Fibroblast of gingiva (primary cell): Measurements from ENCODE around the gene CACNA1I.
"Not testable (repeated sequence)": the region's sequence is repeated elsewhere in the genome, so short reads cannot be mapped to it uniquely, and the experiment has no call there.

Experiments
- DNase-seq: peaks from one replicate; pipeline ENCODE4 v3.0.0-alpha.2; 2011; ENCODE audit warnings: low read depth

CACNA1I gene

DNA sequence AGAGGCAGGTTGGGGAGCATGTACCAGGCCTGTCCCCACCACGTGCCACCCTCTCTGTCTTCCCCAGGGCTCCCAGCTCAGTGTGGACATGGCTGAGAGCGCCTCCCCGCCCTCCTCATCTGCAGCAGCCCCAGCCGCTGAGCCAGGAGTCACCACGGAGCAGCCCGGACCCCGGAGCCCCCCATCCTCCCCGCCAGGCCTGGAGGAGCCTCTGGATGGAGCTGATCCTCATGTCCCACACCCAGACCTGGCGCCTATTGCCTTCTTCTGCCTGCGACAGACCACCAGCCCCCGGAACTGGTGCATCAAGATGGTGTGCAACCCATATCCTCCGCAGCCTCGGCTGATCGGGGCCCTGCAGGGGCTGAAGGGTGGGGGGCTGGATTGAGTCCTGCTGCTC lies at the start of gene CACNA1I:
CACNA1I (plus strand) TSS at position 89 of the 400 bp plus-strand sequence; CDS start at position 89, 0 bp downstream.
- no peak for DNase-seq

DNA sequence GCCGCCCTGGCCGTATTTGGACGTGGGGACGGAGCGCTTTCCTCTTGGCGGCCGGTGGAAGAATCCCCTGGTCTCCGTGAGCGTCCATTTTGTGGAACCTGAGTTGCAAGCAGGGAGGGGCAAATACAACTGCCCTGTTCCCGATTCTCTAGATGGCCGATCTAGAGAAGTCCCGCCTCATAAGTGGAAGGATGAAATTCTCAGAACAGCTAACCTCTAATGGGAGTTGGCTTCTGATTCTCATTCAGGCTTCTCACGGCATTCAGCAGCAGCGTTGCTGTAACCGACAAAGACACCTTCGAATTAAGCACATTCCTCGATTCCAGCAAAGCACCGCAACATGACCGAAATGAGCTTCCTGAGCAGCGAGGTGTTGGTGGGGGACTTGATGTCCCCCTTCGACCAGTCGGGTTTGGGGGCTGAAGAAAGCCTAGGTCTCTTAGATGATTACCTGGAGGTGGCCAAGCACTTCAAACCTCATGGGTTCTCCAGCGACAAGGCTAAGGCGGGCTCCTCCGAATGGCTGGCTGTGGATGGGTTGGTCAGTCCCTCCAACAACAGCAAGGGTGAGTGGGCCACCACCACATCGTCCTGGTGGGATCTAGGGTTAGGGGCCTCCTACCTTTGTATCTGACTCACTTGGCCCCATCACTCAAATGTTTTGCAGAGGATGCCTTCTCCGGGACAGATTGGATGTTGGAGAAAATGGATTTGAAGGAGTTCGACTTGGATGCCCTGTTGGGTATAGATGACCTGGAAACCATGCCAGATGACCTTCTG lies 49.3 kb upstream of the CACNA1I start:
- DNase-seq: peak; percentile 85

DNA sequence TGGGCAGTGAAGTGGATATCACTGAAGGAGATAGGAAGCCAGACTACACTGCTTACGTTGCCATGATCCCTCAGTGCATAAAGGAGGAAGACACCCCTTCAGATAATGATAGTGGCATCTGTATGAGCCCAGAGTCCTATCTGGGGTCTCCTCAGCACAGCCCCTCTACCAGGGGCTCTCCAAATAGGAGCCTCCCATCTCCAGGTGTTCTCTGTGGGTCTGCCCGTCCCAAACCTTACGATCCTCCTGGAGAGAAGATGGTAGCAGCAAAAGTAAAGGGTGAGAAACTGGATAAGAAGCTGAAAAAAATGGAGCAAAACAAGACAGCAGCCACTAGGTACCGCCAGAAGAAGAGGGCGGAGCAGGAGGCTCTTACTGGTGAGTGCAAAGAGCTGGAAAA lies 48.5 kb upstream of the CACNA1I start:
- not testable (repeated sequence) for DNase-seq

DNA sequence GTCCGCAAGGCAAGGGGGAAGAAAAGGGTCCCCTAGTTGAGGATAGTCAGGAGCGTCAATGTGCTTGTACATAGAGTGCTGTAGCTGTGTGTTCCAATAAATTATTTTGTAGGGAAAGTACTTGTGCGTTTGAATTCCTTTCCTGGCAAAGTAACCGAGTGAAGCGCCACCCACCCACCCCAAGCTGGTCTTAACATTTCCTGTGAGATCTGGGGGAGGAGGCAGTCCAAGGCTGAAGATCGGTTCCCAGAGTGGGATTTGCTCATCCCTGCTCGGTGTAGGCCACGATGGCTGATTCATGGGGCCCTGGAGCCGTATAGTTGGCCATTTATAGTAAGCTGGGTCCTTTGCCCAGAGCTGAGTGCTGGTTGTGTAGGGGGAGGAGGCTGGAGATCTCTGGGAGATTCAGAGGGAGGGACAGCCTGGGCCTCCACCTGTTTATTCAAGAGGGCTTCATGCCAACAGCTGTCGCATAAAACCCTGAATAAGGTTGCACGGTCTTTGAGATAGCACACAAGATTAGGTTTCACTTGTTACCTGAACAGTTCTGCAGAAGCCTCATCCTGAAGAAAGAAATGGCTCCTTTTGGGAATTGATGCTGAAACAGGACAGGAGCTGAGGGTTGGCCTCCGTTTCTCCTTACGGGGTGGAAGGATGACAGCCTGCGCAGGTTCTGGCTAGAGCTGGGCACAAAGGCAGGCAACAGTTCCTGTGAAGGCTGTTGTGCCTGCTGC lies 47.8 kb upstream of the CACNA1I start:
- peak; percentile 58 for DNase-seq

DNA sequence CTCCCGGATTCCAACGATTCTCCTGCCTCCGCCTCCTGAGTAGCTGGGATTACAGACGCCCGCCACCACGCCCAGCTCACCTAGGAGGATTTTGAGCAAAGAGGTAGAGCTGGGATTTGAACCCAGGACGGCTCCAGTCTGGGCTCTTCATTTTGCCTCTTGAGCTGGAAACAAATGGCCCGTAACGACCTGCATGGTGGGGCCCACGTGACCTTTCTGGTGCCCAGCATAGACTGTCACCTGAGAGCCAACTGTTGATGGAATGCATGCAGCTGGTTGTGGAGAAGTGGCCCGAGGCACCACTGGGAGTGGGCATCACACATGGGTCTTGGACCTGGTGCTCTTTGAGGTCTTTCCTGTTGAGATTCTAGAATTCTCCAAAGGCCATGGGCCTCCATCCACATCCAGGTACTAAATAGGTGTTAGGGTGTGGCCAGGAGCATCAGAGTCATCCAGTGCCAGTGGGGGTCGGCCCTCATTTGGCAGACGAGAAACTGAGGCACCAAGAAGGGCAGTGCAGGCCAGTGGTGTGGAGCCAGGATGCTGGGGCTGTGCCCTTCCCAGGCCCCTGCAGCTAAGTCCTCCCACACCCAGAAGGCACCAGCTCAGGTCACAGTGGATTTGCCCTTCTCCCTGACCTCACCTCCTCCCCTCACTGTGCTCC lies 46.3 kb upstream of the CACNA1I start:
- no peak for DNase-seq

DNA sequence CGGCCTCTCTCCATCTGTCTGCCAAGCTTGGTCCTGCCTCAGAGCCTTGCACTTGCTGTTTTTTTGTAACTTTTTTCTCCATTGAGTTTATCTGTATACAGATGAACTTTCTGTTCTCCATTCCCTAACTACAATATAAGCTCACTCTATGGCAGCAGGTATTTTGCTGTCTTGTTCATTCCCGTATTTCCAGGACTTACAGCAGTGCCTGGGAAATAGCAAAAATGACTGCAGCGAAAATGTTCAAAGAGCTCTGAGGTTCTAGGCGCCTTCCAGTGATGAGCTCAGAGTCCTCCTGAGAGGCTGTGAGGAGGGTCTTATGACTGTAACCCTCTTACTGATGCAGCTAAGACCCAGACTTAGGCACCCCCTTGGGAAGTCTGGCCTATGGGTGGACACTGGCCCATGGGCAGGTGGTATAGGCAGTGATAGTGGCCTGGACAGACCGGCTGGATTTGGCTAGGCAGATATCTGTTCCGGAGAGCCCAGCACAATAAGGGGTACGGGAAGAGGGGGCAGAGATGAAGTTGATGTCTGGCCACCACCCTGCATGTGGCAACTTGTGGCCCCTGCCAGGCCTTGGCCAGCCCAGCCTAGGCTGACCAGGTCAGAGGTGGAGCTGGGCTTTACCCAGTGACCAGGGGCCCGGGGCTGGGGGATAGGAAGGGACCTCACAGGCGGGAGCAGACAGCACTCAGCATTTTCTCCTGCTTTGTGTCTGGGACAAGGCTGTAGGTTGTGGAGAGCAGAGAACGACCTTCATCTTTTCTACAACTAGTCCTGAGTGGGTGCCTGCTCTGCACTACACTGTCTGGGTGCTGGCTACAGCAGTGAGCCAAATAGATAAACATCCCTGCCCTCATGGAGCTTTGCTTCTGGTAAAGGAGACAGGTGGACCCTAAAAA lies 45.5 kb upstream of the CACNA1I start:
- no peak for DNase-seq

DNA sequence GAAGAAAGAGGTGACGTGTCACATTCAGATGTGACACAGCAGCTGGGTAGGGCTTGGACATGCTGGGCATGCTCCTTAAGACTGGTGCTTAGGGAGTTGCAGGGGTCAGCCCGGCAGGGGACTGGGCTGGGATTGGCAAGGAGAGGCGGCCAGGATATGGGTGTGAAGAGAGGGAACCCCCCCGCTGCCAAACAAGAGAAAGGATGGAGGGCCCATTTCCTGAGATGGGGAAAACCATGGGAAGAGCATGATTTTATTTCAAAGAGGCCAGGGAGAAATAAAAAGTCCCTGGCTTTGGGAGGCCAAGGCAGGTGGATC lies 44.9 kb upstream of the CACNA1I start:
- no peak for DNase-seq

DNA sequence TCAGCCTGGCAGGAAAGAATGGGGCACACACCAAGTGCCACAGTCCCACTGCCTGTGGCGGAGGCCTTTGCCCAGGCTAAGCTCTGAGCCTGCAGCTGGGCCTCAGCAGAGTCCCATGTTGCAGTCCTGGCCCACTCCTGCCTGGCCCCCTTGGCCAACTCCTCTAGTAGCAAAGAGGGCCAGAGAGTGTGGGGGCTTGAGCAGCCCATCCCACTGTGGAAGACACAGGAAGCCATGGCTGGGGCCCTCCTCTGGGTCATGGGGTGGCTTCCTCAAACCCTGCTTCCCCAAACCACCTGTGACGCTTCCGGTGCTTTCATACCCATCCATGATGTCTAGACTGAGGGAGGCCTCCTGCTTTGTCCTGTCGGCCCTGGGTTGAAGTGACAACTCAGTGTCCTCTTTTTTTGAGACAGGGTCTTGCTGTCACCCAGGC lies 43.8 kb upstream of the CACNA1I start:
- no peak for DNase-seq

DNA sequence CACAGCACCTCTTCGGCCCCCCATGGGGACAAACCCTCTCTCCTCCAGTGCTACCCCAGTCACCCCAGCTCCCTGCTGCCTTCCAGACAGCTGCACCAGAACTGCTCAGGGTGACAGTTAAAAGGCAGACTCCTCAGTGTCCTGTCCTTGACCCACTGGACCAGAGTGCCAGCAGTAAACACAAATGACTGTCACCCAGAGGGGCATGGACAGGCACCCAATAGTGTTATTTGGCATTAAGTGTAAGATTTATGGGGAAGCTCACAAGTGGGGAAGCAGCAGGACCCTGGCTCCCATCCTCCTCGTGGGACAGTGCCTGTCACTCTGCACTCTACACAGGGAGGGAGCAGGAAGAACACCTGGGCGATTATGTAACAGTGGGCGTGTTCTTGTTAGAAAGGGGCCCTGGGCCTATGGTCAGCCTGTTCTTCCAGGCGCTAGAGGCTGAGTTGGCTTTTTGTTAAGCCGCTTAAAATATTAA lies 43.0 kb upstream of the CACNA1I start:
- no peak for DNase-seq

DNA sequence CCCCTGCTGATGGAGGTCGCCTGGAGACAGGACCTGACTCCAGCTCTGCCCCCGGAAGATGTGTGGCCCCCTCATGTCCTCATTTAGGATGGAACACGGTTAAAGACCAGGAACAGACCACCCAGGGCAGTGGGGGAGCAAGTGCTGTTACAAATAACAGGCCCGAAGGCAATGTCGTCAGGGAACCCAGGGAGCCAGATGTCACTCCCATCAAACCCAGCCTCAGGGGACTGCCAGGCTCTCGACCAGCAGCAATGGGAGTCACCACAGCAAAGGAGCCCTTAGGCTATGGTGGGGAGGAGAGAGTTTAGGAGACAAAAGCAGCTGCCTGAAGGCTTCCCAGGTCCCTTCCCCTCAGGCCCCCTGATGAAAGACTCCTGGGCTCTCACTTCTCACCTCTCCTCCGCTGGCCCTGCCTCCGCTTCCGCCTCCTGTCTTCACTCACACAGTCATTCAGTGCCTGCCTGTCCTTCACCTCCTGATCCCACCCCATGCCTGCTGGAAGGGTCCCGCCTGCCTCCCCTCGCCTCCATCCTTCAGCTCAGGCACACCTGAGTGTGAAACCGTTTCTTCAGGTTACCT lies 42.4 kb upstream of the CACNA1I start:
- no peak for DNase-seq

DNA sequence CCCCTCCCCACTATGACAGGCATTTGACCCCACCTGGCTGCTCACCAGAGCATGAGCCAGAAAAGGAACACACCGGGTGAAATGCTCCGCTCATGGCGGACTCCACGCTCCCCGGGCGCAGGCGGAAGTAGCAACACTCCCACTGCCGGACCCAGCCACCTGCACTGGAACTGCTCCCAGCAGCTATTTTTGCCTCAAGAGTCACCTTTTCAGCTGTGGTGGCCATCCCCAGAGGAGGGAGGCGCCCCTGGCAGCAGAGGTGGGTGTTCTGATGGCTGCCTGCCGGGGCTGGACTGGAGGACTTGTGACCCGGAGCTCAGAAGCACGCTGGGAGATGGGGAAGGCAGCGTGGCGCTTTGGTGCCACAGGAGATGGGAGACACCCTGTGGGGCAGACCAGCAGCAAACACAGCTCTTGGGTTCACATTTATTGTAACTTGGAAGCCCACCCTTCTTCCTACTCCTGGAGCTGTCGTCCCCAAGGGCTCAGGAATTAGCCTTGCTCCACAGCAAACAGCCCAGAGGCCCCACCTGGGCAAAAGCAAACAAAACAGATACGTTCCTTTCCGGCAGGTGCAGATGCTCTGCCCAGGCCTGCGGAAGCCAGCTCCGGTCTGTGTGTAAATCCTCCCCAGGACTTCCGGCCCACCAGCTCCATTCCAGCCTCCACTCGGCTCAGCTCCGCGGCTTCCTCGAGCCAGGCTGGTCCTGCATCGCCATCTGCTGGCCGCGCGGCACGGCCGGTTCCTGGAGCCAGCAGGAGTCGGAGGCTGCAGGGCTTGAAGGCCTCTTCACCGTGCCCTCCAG lies 41.7 kb upstream of the CACNA1I start:
- peak; percentile 90 for DNase-seq

DNA sequence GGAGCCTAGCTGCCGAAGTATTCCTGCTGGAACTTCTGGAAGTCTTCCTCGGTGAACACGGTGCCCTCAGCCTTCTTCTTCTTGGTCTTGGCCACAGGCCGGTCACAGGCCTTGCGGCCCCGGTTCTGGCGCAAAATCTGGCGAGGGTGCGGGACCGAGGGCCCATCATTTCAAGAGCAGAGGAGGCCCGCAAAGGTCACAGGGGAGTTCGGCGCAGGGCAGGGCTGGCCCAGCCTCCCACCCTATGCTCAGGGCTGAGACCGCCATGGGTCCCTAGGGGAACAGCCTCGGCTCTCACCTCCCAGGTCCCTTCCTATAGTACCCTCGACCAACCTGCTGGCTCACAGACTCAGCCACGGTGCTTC lies 41.1 kb upstream of the CACNA1I start:
- DNase-seq: no peak

DNA sequence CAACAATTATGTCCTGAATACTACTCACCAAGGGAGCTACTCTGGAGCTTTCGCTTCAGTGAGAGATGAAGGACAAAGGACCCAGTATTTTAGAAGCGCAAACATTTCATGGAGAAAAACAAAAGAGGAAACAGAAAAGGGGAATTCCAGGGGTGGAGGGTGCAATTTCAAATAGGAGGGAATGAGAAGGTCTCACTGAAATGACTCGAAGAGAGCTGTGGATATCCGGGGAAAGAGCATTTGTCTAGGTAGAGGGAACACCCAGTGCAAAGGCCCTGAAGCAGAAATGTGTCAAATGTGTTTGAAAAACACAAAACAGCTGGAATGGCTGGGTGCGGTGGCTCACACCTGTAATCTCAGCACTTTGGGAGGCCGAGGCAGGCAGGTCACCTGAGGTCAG lies 40.4 kb upstream of the CACNA1I start:
- DNase-seq: no peak

DNA sequence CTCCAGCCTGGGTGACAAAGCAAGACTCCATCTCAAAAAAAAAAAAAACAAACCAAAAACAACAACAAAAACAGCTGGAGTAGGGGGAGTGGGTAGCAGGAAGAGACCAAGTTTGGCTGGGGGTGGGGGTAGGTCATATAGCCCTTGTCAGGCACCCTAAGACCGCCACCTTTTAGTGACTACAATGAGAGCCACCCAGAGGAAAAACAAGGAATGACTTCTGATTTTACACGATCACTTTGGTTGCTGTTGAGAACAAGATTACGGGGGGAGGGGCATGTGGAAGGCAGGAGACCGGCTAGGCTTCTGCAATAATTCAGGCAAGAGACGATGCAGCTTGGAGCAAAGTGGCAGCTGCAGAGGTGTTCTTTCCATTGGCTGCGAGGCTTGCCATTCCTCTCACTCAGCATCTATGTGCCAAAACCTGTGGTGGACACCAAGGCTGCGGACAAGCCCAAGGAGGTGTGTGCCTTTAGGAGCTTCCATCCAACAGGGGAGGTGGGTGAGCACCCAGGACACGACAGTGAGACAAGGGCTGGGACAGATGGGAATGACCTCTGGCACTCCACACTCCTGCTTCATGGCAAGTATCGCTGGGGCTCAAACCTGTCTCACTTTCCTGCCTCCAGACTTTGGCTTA lies 39.7 kb upstream of the CACNA1I start:
- DNase-seq: peak; percentile 38

DNA sequence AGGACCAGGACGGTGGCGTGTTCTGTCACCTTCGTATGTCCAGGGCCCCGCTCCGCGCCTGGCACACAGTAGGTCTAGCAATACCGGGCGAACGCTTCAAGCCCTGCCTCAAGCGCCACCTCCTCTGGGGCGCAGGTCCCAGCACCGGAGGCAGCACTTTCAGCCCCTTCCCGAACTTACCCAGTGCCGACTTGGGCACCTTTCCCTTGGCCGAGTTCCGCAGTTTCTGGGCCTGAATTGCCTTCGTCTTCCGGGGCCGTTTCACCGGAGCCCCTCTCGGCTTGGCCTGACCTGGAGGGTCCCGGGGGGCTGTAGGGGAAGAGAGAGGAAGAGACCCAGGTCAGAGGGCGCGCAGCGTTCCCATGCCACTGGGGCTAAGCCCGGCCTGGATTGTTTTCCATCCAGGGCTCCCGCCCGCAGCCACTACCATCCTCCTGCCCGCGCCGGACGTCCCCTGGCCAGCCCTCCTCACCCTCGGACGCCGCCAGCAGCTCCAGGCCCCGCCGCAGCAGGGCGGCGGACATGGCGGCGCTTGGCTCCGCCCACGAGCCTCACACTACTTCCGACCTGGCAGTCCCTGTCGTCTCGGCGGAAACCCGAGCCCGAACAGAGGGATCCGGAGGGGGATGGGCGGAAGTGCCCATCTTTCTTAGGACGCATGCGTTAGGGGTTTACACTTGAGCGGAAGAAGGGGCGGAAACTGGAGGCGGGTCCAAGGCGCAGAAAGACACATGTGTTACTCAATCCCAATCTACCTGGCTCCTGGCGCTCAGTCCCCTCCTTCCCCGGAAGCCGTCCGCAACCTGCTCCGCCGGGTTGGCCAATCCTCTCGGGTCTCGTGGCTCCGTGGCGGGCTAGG lies 38.1 kb upstream of the CACNA1I start, which contains the start of gene RPS19BP1:
RPS19BP1 (minus strand) TSS at position 534 of the 859 bp plus-strand sequence; CDS start at position 524, 10 bp downstream.
- peak; percentile 98 for DNase-seq

DNA sequence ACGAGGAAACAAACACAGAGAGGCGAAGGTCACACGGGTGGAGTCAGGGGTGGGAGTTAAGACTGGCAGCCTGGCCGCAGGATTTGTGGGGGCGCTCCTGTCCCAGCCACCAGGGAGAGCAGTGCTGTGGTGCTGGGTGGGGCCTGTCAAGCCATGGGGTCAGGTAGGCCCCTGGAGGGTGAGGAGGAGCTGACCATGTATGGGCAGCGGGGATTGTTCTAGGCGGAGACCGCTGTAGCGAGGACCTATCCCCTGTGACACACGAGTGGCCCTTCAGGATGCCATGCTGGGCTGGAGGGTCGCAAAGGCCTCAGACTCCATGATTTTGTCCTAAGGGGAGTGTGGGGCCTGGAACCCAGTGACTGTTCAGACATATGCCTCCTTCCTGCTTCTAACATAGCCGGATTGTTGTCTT lies 36.5 kb upstream of the CACNA1I start:
- no peak for DNase-seq

DNA sequence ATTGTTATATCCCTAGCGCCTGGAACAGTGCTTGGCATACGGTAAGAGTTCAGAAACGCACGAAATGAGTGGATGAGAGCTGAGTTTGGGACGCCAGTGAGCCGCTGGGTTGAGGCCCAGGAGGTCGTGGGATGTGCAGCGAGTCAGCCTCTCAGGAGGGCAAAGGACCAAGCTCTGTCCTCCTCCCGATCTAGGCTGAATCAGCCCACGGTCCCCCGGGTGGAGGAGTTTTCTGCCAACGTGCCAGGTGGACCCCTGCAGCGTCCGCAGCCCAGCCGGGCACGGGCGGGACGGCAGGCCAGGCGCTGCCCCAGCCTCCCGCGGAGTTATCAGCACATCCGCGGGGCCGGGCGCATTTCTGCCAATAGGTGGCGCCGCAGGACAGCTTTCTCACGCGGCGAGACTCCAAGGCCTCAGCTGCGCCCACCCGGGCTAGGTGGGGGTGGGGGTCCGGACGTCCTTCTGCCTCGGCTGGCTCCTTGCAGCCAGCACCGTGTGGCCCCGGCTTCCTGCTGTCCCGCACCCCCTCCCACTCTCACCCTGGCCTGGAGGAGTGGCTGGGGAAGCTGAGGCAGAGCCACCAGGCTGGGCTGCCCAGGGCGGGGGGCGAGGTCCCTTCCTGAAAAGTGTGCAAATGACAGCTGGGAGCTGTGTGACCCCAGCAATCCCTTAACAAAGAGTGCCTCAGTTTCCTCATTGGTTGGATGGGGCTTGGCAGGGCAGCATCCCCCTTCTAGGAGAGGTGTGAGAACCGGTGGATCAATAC lies 35.8 kb upstream of the CACNA1I start:
- DNase-seq: peak; percentile 49

DNA sequence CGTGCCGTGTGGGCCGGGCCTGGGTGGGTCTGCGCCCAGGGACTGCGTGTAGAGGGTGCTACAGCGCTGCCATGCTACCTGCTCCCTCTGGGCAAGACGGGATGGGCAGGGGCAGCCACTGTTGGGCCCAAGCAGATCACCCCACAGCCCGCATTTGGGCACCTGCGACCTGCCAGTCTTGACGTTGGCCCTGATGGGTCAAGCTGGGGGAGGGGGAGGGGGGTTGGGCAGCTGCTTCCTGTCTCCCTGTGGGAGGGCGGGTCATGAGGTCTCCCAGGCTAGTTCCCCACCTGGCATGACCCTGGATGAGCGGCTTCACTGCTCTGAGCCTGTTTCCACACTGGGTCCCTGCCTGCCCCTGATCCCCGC lies 35.2 kb upstream of the CACNA1I start:
- no peak for DNase-seq
